RPMI8226 (cell line): ENCODE measurements around the gene PLXNB2.

ENCODE experiments used
- DNase-seq: peaks from one replicate; pipeline ENCODE4 v3.0.0-alpha.2; 2015

The PLXNB2 gene

DNA sequence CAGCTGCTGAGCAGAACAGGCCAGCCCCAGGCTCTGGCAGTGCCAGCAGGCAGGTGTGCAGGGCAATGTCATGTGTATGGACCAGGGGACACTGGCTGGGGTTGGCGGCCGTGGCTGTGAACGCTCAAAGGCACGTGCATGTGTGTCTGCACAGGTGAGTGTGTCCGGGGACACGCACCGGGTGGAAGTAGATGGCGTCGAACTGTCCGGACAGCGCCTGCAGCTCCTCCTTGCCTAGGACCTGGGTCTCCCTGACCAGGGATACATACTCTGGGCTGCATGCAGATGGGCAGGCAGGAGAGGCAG, 57.2 kb downstream of the PLXNB2 start:
- peak; percentile 25 for DNase-seq

DNA sequence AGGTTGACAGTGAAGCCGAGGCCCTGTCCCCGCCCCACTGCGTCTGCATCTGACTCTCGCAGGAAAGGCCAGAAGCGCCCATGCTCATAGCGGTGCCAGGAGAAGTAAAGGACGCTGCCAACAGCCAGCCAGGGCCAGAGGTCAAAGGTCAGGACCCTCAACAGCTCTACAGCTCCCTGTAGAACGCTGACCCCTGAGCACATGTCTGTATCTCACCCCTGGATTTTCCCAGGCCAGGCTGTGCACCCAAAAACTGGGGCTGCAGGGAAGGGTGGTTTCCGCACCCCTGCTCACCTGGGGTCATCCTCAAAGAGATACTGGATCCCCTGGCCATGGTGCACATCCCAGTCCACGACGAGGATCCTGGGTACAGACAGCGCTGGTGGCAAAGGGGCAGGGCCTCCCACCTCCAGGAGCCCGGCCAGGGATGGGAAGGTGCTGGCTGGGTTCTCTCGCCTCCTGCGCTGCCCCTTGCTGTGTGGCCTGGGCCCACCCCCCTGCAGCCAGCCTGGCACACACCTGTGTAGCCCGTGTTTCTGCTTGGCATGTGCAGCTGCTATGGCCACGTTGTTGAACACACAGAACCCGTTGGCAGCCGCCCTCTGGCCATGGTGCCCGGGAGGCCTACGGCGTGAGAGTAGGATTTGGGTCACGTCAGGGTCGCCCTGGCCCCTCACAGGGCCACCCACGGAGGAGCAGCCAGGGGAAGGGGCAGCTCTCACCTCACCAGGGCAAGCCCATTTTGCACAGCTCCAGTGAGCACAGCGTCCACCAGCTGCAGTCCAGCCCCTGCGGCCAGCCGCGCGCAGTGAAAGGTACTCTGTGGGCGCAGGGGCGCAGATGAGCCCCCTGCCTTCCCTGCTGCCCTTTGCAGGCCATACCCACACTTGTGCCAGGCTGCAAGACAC, 57.9 kb downstream of the PLXNB2 start:
- DNase-seq: no peak

- no peak for DNase-seq
Observed at GRCh38 chr22:50248196-50249081, 59.0 kb downstream of the PLXNB2 start.

GRCh38 chr22:50247748-50248147, 59.7 kb downstream of the PLXNB2 start:
- peak; percentile 31 for DNase-seq

DNA sequence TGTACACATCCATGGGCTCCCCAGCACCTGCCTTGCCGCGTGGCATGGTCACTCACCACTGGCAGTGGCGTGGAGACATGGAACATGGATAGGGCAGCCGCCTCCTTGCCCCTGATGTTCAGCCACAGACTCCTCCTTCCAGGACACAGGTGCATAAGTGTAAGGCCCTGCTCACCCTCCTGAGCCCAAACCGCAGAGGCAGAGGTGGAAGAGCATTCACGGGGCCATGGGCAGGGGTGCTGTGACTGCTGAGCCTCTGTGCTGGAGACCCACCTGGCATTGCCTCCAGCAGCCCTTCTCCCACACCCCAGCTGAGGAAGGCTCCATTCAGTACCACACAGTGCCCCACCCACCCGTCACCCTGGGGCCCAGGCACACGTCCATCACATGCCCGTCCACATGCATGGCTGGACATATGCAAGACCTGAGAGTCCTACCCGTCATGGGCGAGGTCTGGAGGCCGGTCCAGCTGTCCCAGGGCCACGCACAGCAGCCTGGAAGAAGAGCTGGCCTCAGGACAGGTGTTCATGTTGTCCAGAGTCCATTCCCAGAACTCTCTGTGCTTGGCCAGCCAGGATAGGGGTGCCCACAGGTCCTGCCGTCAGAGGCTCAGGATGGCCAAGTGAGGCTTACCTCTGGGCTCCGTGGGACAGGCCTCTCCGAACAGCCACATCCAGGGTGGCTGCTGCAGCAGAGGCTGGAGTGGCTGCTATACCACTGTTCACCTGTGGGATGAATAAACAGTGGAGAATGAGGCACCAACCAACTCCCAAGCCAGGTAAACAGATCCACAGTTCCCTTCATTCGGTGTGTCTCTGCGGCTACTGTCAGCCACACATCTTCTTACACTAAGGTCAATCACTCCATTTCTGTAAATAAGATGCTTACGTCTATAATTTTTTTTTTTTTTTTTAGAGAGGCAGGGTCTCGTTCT, 60.9 kb downstream of the PLXNB2 start:
- peak; percentile 34 for DNase-seq

DNA sequence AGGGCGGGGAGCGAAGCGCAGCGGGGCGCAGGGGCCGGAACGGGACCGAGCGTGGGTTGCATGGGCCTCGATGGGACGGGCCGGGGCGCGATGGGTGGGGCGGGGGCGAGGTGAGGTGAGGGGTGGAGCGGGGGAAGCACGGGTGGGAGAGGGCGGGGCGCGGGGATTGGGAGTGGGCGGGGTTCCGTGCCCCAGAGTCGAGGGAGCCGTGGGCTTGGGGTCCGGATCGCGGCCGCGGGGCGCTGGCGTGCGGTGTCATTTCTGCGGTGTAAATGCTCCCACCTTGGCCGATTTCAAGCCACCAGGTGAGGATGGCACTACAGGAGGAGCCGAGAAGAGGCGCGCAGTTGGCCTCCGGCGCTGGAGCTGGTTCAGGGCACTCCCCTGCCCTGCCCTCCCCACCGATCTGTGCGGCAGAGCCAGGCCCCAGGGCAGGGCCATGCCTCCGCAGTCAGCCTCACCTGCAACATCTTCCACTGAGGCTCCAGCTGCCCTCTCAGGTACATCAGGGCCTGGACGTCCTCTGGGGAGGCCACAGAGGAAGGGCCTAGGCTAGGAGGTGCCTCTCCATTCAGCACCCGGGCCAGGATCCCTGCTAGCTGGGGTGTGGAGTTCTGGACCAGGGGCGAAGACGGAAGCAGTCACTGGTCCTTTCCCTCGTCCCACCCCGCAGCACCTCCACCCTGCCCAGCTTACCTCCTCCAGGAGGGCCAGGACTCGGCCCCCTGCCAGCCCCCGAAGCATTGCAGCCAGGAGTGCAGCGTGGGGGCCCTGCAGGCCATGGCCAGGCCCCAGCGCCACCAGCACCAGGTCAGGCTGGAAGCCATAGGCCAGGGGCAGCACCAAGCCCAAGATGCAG, 62.0 kb downstream of the PLXNB2 start:
- peak; percentile 42 for DNase-seq

DNA sequence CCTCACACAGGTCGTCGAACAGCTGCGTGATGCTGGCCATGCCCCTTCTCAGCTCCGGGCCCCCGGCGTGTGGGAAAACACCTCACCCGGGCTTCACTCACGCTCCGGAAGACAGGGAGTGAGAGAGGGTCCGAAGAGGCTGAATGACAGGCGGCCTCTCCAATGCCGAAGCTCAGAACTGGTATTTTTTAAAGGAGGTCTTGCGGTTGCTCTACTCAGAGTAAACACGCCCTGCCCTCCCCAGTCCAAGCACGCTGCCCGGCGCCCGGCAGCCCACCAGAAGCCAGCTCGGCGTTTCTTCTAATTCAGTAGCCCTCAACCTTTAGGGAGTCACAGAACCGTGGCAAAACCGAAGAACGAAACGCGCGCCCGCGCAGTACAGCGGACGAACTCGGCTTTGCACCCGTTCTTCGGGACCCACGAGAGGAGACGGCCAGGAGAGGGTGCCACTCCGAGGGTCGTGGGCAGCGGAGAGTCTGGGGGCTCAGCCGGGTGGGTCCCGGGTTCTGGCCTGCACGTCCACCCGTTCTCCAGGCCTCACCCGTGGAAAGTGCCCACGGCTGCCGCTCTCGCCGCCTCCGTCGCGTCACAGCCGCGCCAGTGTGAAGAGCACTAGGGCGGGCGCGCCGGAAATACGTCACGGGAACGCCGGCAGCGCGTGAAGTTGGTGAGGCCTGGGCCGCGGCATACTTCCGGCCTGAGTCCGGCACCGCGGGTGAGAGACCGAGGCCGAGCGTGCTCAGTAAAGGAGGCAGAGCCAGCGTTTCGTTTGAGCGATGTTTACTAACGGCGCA, 62.8 kb downstream of the PLXNB2 start, which contains the start of gene TUBGCP6:
Gene TUBGCP6 (minus strand): TSS at position 604 of the 794 bp plus-strand sequence. CDS start 564 bp downstream, at position 40.
- peak; percentile 97 for DNase-seq

DNA sequence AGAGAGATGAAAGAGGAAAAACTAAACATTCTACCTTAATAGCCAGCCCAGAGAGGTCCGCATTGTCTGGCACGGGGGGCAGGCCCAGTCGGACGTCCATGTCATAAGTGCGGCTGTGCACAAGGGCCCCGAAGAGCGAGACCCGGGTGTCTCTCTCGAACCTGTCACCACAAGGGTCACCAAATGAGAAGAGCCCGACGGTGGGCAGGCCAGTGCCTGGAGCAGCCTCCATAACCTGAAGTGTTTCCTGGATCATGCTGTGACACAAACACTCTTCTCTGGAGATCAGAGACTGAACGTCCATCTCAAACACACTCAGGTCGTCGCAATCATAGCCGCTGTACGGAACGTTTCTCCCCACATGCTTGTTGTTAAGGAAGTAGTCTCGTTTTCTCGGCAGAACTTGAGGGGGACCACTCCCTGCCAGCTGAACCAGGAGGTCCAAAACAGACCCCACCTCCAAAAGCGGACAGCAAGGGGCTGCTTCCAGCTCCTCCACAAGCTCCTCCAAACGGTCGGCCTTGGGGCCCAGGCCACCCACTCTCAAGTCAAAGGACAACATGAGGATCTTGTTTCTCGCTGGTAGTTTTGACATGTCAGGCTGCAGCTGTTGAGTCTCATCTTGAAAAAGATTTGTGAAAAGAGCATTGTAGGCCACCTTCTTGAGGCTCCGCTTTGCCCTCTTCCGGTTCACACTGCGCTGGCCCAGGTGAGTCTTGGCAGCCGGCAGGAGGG, 63.6 kb downstream of the PLXNB2 start:
- DNase-seq: peak; percentile 17

DNA sequence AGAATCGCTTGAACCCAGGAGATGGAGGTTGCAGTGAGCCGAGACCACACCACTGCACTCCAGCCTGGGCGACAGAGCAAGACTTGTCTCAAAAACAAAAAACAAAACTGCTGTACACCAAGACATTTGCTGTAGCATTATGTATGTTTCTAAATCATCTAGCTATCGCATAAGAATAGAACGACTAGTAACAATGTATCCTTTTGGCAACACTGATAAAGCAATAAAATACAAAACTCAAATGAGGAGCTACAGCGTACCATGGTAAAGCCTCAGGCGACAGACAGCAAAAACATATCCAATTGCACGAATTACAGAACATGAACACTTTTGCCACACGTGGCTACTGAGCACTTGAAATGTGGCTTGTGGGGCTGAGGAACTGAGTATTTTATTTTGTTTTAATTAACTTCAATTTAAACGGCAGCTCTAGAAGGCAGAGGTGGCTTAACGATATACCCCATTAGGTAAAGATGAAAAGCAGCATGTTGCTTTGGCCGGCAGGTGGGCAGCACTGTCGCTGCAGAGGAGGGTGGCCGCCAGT, 65.0 kb downstream of the PLXNB2 start:
- DNase-seq: no peak

- no peak for DNase-seq
Observed at GRCh38 chr22:50238755-50239154, 68.7 kb downstream of the PLXNB2 start.

DNA sequence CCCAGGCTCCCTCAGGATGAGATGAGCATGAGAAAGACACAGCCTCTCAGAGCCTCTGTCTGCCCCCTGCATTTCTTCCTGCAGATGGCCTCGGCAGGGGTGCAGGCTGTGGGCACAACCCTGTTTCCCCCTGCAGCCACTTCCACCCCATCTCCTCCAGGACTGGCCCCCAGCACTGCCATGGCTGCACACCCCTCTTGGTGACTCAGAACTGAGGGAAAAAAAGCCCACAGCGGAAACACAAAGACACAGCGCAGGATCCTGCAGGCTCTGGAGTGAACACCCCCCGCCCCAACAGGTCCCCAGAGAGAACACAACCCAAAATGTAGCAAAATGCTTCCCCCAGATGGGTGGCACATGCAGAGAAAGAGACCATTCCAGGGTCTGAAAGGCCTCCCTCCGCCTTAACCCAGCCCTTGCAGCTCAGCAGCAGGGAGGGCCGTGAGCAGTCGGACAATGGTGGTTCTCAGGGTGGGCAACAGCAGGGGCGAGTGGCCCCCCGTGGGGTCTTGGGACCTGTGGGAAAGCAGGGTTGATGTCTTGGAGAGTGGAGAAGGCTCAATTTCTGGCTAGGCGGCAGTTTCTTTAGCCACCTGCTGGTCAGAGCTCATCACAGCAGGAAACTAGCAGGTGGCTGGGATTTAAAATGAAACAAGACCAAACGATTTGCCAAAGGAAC, 70.6 kb downstream of the PLXNB2 start:
- peak; percentile 48 for DNase-seq

DNA sequence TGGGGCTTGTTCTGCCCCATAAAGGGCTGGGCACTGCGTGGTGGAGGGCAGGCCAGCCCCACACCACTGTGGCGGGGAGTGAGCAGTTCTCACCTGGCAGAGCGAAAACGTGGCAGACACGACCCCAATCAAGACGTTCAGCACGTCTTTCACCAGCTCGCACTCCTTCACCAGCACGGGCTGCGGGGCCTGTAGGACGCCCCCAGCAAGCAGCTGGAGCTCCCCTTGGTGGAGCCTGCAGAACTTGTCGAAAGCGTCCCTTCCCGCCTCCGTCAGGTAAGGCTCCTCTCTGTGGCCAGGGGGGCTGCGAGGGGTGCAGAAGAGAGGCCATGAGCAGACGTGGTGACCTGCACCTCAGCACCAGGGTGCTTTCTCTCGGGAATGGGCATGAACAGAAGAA, 74.2 kb downstream of the PLXNB2 start:
- DNase-seq: no peak

- no peak for DNase-seq
Observed at GRCh38 chr22:50232481-50233151, 74.8 kb downstream of the PLXNB2 start.

- no peak for DNase-seq
Observed at GRCh38 chr22:50229370-50229769, 78.1 kb downstream of the PLXNB2 start.

GRCh38 chr22:50228366-50228765, 79.1 kb downstream of the PLXNB2 start:
- no peak for DNase-seq

GRCh38 chr22:50227579-50228215, 79.7 kb downstream of the PLXNB2 start:
- DNase-seq: no peak

GRCh38 chr22:50226875-50227165, 80.6 kb downstream of the PLXNB2 start:
- DNase-seq: no peak
